HG03045 (cell line): ENCODE measurements around the gene COL17A1.

Experiments used
- ATAC-seq: cut with Tn5 transposase; IDR thresholded peaks from one replicate; pipeline ENCODE4 v1.9.1; 2021; ENCODE audit warnings: mild to moderate bottlenecking, moderate library complexity; ENCODE audit not compliant: unreplicated experiment

Gene COL17A1

GRCh38 chr10:103991393-103992128 lies 94.1 kb downstream of the COL17A1 start:
- no peak for ATAC-seq

DNA sequence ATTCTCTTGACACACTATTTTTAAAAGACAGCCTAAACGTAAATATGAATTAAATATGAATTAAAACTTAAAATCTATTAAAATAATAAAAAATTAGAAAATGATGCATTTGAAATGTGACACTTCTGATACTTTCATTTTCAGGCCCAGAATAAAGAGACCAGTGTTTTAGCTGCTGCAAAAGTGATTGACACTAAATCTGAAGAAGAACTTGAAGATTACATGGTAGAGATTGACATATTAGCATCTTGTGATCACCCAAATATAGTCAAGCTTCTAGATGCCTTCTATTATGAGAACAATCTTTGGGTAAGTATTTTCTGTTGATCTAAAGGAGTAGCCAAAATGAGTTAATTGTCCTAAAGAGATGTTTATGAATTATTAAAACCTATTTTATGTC lies 95.1 kb downstream of the COL17A1 start:
- ATAC-seq: no peak

DNA sequence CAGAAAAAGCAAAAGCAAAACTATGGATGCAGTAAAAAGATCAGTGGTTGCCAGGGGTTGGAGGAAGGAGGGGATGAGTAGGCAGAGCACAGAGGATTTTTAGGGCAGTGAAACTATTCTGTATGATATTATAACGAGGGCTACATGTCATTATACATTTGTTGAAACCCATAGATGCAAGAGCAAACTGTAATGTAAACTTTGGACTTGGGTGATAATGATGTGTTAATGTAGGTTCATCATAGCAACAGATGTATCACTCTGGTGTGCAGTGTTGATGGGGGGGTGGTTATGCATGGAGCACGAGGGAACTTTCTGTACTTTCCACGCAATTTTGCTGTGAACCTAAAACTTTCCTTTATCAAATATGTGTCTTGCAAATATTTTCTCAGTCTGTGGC lies 95.6 kb downstream of the COL17A1 start:
- ATAC-seq: no peak

DNA sequence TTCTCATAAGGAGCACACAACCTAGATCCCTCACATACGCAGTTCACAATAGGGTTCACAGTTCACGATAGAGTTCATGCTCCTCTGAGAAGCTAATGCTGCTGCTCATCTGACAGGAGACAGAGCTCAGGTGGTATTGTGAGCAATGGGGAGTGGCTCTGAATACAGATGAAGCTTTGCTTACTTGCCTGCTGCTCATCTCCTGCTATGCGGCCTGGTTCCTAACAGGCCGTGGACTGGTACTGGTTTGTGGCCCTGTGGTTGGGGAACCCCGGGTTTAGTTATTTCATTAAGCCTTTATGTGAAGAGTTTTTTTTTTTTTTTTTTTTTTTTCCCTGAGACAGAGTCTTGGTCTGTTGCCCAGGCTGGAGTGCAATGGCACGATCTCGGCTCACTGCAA lies 99.3 kb downstream of the COL17A1 start:
- no peak for ATAC-seq

GRCh38 chr10:103985726-103986125 lies 100.0 kb downstream of the COL17A1 start:
- ATAC-seq: no peak

DNA sequence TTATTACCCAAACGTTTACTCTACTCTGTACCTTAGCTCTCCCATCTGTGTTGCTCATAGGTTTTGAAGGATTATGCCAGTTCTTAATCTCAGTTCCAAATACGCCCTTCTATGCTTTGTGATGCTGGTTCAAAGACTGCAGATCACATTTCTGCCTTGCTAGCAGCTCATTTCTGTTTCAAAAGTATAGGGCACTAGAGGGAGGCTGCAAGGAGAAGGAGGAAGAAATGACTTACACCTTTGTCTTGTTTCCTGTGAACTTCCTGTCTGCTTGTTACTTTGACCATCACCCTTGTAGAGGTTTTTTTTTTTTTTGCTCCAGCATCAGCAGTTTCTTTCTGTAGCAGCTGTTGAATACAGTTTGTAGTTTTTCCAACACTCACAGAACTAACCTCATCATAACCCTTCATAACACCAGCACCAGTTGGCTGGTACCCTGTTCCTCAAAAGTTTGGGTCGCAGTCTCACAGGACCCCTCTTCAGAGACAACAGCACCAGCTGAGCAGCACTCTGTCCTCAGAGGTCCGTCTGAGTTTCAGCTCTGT lies 102.2 kb downstream of the COL17A1 start:
- ATAC-seq: peak; percentile 71

GRCh38 chr10:103982639-103983038 lies 103.0 kb downstream of the COL17A1 start:
- no peak for ATAC-seq
